H1 (cell line): Measurements from ENCODE around the gene SYCE3. TPM values are rescaled to one million over a fixed set of nuclear protein-coding genes. Genes with fewer than 3 reads are reported as not detected.

Experiments
- CBX5 ChIP-seq: fragments of 300-800, 300-1000 bp; sonication (generic); IDR thresholded peaks from 2 replicates; pipeline ENCODE4 v1.7.1; 2016; ENCODE audit warnings: antibody characterized with exemption, low read length, low read depth
- E2F6 ChIP-seq: IDR thresholded peaks from 2 replicates; pipeline ENCODE4 v1.6.1; 2012; ENCODE audit warnings: inconsistent platforms
- EP300 ChIP-seq, 2 experiments: IDR thresholded peaks; 1 replicate in 1 of 2; 2 replicates in 1 of 2; pipeline ENCODE4 v1.6.1; 2011 to 2012; ENCODE audit warnings: low read depth in 2 of 2, low read length in 2 of 2, mild to moderate bottlenecking in 2 of 2, borderline replicate concordance in 1 of 2, inconsistent platforms in 1 of 2, moderate library complexity in 1 of 2
- NRF1 ChIP-seq: IDR thresholded peaks from 2 replicates; pipeline ENCODE4 v1.6.1; 2011; ENCODE audit warnings: mild to moderate bottlenecking, low read depth, low read length, improper control_type of control experiment
- TAF7 ChIP-seq: optimal IDR thresholded peaks from 2 replicates; pipeline ENCODE3; 2011; ENCODE audit warnings: low read depth, mild to moderate bottlenecking, inconsistent platforms, low read length, moderate library complexity, borderline replicate concordance
- ZNF274 ChIP-seq: IDR thresholded peaks from 2 replicates; pipeline ENCODE4 v1.7.0; 2012; ENCODE audit warnings: low read length, borderline replicate concordance; ENCODE audit errors: extremely low read depth
- polyA plus RNA-seq, 7 experiments: library from polyadenylated mRNA; depleted of rRNA in 3 of 7; stranded (reverse) in 5 of 7; unstranded in 2 of 7; fragments of >200 nt in 5 of 7; fragments of 200-250 nt in 2 of 7; gene quantifications; 1 replicate in 5 of 7; 2 replicates in 1 of 7; 4 replicates in 1 of 7; pipeline versions ENCODE4 v1.2.1 to v1.2.3, GENCODE V29; 2011 to 2013; ENCODE audit warnings: missing spikeins in 2 of 7, mixed read lengths in 2 of 7
- total RNA-seq: library from RNA; stranded (reverse); fragmentation: NEBNext Ultra II Directional; extraction: Animal tissue kit (Norgen Biotek cat#: 25700); gene quantifications from 2 replicates; pipeline ENCODE4 v1.2.1, GENCODE V29; 2021

The SYCE3 gene
- total and polyA plus RNA-seq, 2 of the 8 experiments (the other 6 are each of a cell fraction or from before 2014, with no cell fraction given) = 1.9 TPM; not detected in 1

GRCh38 chr22:50605002-50605612, 42.4 kb upstream of the SYCE3 start (continued):
- no peak for TF ChIP-seq EP300 (IDR thresholded peaks at IDR 0.05; ENCODE audit: borderline replicate concordance in 1 of 2, low read depth in 2 of 2, low read length in 2 of 2)
- no peak for TF ChIP-seq TAF7
- no peak for TF ChIP-seq E2F6
- TF ChIP-seq CBX5 = no peak
- no peak for TF ChIP-seq NRF1
- no peak for TF ChIP-seq ZNF274
